HG03558 (cell line): Measurements from ENCODE around the gene OR2L3.
"Not testable (repeated sequence)": the region's sequence is repeated elsewhere in the genome, so short reads cannot be mapped to it uniquely, and the experiment has no call there.

Experiments
- ATAC-seq: cut with Tn5 transposase; IDR thresholded peaks from one replicate; pipeline ENCODE4 v1.9.1; 2021; ENCODE audit warnings: moderate number of reproducible peaks; ENCODE audit not compliant: unreplicated experiment; ENCODE audit errors: extremely low read depth

The OR2L3 gene

GRCh38 chr1:248046536-248046935 lies at the start of gene OR2L3:
TSS of gene OR2L3 (plus strand) at chr1:248046836. CDS start at chr1:248060682, 13,846 bp downstream.
- no peak for ATAC-seq

GRCh38 chr1:247998811-247999210 lies 47.8 kb upstream of the OR2L3 start:
- no peak for ATAC-seq

- no peak for ATAC-seq
Observed at GRCh38 chr1:248000169-248000568, 46.5 kb upstream of the OR2L3 start.

GRCh38 chr1:248007778-248008177 lies 38.9 kb upstream of the OR2L3 start:
- no peak for ATAC-seq

- ATAC-seq = no peak
Observed at GRCh38 chr1:248009681-248010080, 37.0 kb upstream of the OR2L3 start.

- ATAC-seq = no peak
Observed at GRCh38 chr1:248013229-248013710, 33.4 kb upstream of the OR2L3 start, which contains the start of gene OR2L5. TSS of gene OR2L5 (plus strand) at chr1:248013660. CDS start at chr1:248021948, 8,288 bp downstream.

- ATAC-seq = no peak
Observed at GRCh38 chr1:248015803-248016202, 30.8 kb upstream of the OR2L3 start.

GRCh38 chr1:248029770-248030169 lies 16.9 kb upstream of the OR2L3 start, which contains the start of gene OR2L2:
TSS of gene OR2L2 (plus strand) at chr1:248030070. CDS start at chr1:248038268, 8,198 bp downstream.
- ATAC-seq = no peak

- no peak for ATAC-seq
Observed at GRCh38 chr1:248045209-248045608, 1.4 kb upstream of the OR2L3 start.

- ATAC-seq = no peak
Observed at GRCh38 chr1:248047008-248047407, 372 bp downstream of the OR2L3 start.

- no peak for ATAC-seq
Observed at GRCh38 chr1:248054671-248055070, 8.0 kb downstream of the OR2L3 start.

- ATAC-seq = no peak
Observed at GRCh38 chr1:248055261-248055660, 8.6 kb downstream of the OR2L3 start.

GRCh38 chr1:248065071-248065470 lies 18.4 kb downstream of the OR2L3 start:
- no peak for ATAC-seq

- ATAC-seq = no peak
Observed at GRCh38 chr1:248065604-248066003, 19.0 kb downstream of the OR2L3 start.

GRCh38 chr1:248083864-248084263 lies 37.2 kb downstream of the OR2L3 start:
- ATAC-seq = not testable (repeated sequence)

GRCh38 chr1:248094884-248095283 lies 48.2 kb downstream of the OR2L3 start, which contains the start of gene OR2L13:
TSS of gene OR2L13 (plus strand) at chr1:248095184. CDS start at chr1:248099376, 4,192 bp downstream.
- ATAC-seq = no peak

- ATAC-seq = no peak
Observed at GRCh38 chr1:248098529-248098928, 51.9 kb downstream of the OR2L3 start.

- no peak for ATAC-seq
Observed at GRCh38 chr1:248102847-248103246, 56.2 kb downstream of the OR2L3 start.

- no peak for ATAC-seq
Observed at GRCh38 chr1:248111157-248111556, 64.5 kb downstream of the OR2L3 start.
